Fibroblast of lung (primary cell): ENCODE data around the gene OBSL1. TPM values are rescaled to one million over a fixed set of nuclear protein-coding genes. Genes with fewer than 3 reads are reported as not detected.
A peak's percentile ranks its signal among the peaks of the same experiment; 100 is the strongest.

Experiments used
- DNase-seq, 2 donors: peaks; one replicate each; pipeline versions ENCODE4 v3.0.0 to v3.0.0-alpha.2; 2010; ENCODE audit warnings: low read depth in 2 of 2
- H2AFZ ChIP-seq: 2 replicates; pipeline ENCODE4 v1.5.1; 2012; ENCODE audit warnings: low read length, control low read depth, inconsistent platforms
- H3K27ac ChIP-seq: 2 replicates; pipeline ENCODE4 v1.5.1; 2011; ENCODE audit warnings: low read length, control low read depth; ENCODE audit not compliant: insufficient read depth
- H3K27me3 ChIP-seq: 2 replicates; pipeline ENCODE4 v1.5.1; 2011; ENCODE audit warnings: mild to moderate bottlenecking, low read length; ENCODE audit not compliant: control insufficient read depth, insufficient read depth
- H3K36me3 ChIP-seq: 2 replicates; pipeline ENCODE4 v1.5.1; 2011; ENCODE audit warnings: low read length; ENCODE audit not compliant: control insufficient read depth, insufficient read depth
- H3K4me1 ChIP-seq: 2 replicates; pipeline ENCODE4 v1.5.1; 2011; ENCODE audit warnings: low read length; ENCODE audit not compliant: control insufficient read depth, insufficient read depth; ENCODE audit errors: extremely low read depth
- H3K4me2 ChIP-seq: 2 replicates; pipeline ENCODE4 v1.5.1; 2011; ENCODE audit warnings: low read length, control low read depth; ENCODE audit not compliant: insufficient read depth; ENCODE audit errors: extremely low read depth
- H3K4me3 ChIP-seq, 4 experiments: fragments of 200-600 bp in 1 of 4; sonication (generic) in 1 of 4; replicated peaks in 1 of 4; 2 replicates each; pipeline ENCODE4 v1.5.1; 2011 to 2016; ENCODE audit warnings: low read length in 4 of 4, low read depth in 3 of 4, mild to moderate bottlenecking in 3 of 4, control low read depth in 2 of 4, inconsistent platforms in 1 of 4, mixed read lengths in 1 of 4; ENCODE audit not compliant: insufficient read depth in 1 of 4; ENCODE audit errors: control extremely low read depth in 1 of 4
- H3K79me2 ChIP-seq: 2 replicates; pipeline ENCODE4 v1.5.1; 2012; ENCODE audit warnings: mild to moderate bottlenecking, low read length, inconsistent platforms; ENCODE audit not compliant: control insufficient read depth, insufficient read depth
- H3K9ac ChIP-seq: 2 replicates; pipeline ENCODE4 v1.5.1; 2011; ENCODE audit warnings: mild to moderate bottlenecking, low read length, control low read depth; ENCODE audit not compliant: insufficient read depth
- H3K9me3 ChIP-seq: 2 replicates; pipeline ENCODE4 v1.5.1; 2012; ENCODE audit warnings: low read depth, low read length; ENCODE audit not compliant: control insufficient read depth, insufficient read depth
- H4K20me1 ChIP-seq: 2 replicates; pipeline ENCODE4 v1.5.1; 2011; ENCODE audit warnings: low read length; ENCODE audit not compliant: control insufficient read depth, insufficient read depth; ENCODE audit errors: extremely low read depth
- CTCF ChIP-seq, 2 donors: IDR thresholded peaks in 1 of 2; conservative IDR thresholded peaks in 1 of 2; 1 replicate in 1 of 2; 2 replicates in 1 of 2; pipeline ENCODE4 v1.5.1; 2011 to 2012; ENCODE audit warnings: low read length in 2 of 2, control low read depth in 1 of 2, inconsistent platforms in 1 of 2, low read depth in 1 of 2, mild to moderate bottlenecking in 1 of 2
- EZH2 ChIP-seq: IDR thresholded peaks from 2 replicates; pipeline ENCODE4 v1.5.1; 2012; ENCODE audit warnings: low read length, control low read depth, mild to moderate bottlenecking; ENCODE audit errors: missing control alignments
- polyA plus RNA-seq, 2 donors: library from polyadenylated mRNA; depleted of rRNA in 1 of 2; stranded (reverse) in 1 of 2; unstranded in 1 of 2; fragments of >200 nt; gene quantifications; 2 replicates each; pipeline ENCODE4 v1.2.1, GENCODE V29; 2011 to 2012; ENCODE audit warnings: missing spikeins in 1 of 2
- total RNA-seq: library from RNA; depleted of rRNA; stranded (reverse); fragments of >200 nt; gene quantifications from 2 replicates; pipeline ENCODE4 v1.2.1, GENCODE V29; 2014

The OBSL1 gene
- total and polyA plus RNA-seq, 2 donors (not counting 1 experiment from before 2014, with no cell fraction given), result 24.7 to 28.7 TPM

- DNase-seq, result no peak
- no peak overlapping the region for H3K4me3 ChIP-seq
- no peaks in the 10 kb centered on the region for H4K20me1 ChIP-seq
- H3K79me2 ChIP-seq, result no peaks in the 10 kb centered on the region
- H3K36me3 ChIP-seq, result no peaks in the 10 kb centered on the region
- TF ChIP-seq EZH2 (no peak), CTCF (conservative IDR thresholded peaks at IDR 0.05 in 1 of 2, IDR thresholded peaks at IDR 0.05 in 1 of 2; ENCODE audit: low read depth in 1 of 2, low read length in 2 of 2) (no peak)
- H3K9me3 ChIP-seq, result no peaks in the 10 kb centered on the region
- H3K27me3 ChIP-seq, result peaks cover 33% of the 10 kb centered on the region
- H3K9ac ChIP-seq, result no peak overlapping the region
- H3K27ac ChIP-seq, result no peak overlapping the region
- no peaks in the 10 kb centered on the region for H3K4me1 ChIP-seq
- no peak overlapping the region for H2AFZ ChIP-seq
- no peak overlapping the region for H3K4me2 ChIP-seq
Observed at GRCh38 chr2:219532378-219532649, 39.0 kb downstream of the OBSL1 start.

DNA sequence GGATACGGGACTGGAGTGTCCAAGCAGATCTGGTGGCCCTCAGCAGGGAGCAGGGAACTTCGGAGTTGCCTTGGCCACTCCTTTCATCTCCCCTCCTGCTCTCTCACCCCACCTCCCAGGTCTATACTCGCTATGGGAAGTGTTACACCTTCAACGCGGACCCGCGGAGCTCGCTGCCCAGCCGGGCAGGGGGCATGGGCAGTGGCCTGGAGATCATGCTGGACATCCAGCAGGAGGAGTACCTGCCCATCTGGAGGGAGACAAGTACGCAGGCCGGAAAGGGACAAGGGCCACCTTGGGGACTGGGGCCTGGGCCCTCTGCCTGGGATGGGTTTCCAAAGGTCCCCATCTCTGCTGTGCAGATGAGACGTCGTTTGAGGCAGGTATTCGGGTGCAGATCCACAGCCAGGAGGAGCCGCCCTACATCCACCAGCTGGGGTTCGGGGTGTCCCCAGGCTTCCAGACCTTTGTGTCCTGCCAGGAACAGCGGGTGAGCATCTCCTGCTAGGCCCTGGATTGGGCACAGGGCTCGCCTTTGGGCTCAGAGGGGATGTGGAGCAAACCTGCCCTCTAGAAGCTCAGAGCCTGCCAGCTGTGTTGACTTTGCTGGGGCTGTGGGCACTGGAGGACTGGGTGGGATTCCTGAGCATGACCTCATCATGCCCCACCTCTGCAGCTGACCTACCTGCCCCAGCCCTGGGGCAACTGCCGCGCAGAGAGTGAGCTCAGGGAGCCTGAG, 39.5 kb downstream of the OBSL1 start:
- H3K79me2 ChIP-seq, result no peaks in the 10 kb centered on the region
- no peak overlapping the region for H3K4me3 ChIP-seq
- no peaks in the 10 kb centered on the region for H3K9me3 ChIP-seq
- DNase-seq, result no peak
- H3K27me3 ChIP-seq, result peaks cover 37% of the 10 kb centered on the region
- no peak overlapping the region for H3K4me2 ChIP-seq
- no peak overlapping the region for H3K9ac ChIP-seq
- no peak overlapping the region for H3K27ac ChIP-seq
- H3K36me3 ChIP-seq, result no peaks in the 10 kb centered on the region
- H3K4me1 ChIP-seq, result no peaks in the 10 kb centered on the region
- no peaks in the 10 kb centered on the region for H4K20me1 ChIP-seq
- no peak overlapping the region for H2AFZ ChIP-seq
- TF ChIP-seq CTCF (conservative IDR thresholded peaks at IDR 0.05 in 1 of 2, IDR thresholded peaks at IDR 0.05 in 1 of 2; ENCODE audit: low read depth in 1 of 2, low read length in 2 of 2), result no peak
- TF ChIP-seq EZH2, result no peak

- Histone ChIP-seq H3K27ac (no peak overlapping the region), H3K4me3 (peak overlapping the region in 1 of 4 experiments; percentile 32), H3K4me1 (no peaks in the 10 kb centered on the region), H3K79me2 (no peaks in the 10 kb centered on the region), H3K9ac (no peak overlapping the region), H2AFZ (no peak overlapping the region), H3K4me2 (peak overlapping the region; percentile 40), H3K9me3 (no peaks in the 10 kb centered on the region), H3K36me3 (no peaks in the 10 kb centered on the region), H3K27me3 (peaks cover 44% of the 10 kb centered on the region), H4K20me1 (no peaks in the 10 kb centered on the region)
- peak; percentile 93 to 94 for TF ChIP-seq CTCF (conservative IDR thresholded peaks at IDR 0.05 in 1 of 2, IDR thresholded peaks at IDR 0.05 in 1 of 2; ENCODE audit: low read depth in 1 of 2, low read length in 2 of 2)
- peak; percentile 18 for TF ChIP-seq EZH2
- peak; percentile 70 to 81 for DNase-seq
Observed at GRCh38 chr2:219530048-219530963, 41.0 kb downstream of the OBSL1 start.
